Caco-2 (cell line): ENCODE data around the gene ADAT2. TPM values are rescaled to one million over a fixed set of nuclear protein-coding genes. Genes with fewer than 3 reads are reported as not detected.

ENCODE experiments used
- BruUV-seq: library from RNA; stranded (reverse); fragments of 400-500 nt; replicated peaks from 2 replicates; lab custom pipeline; 2021; lab: Mats Ljungman, UMichigan
- CTCF ChIA-PET: fragments of 300-600 bp; sonication (Branson Sonifier 250); formaldehyde crosslinking; loops from one replicate; lab custom pipeline; 2022; ENCODE audit warnings: antibody characterized with exemption; lab: Charles Lee
- POLR2A ChIA-PET: fragments of 300-600 bp; sonication (Branson Sonifier 250); formaldehyde crosslinking; loops from one replicate; lab custom pipeline; 2022; ENCODE audit warnings: antibody characterized with exemption; lab: Charles Lee
- DNase-seq, 2 experiments: peaks; one replicate each; pipeline versions ENCODE4 v3.0.0 to v3.0.0-alpha.2; 2020 to 2022
- H3K27me3 ChIP-seq: replicated peaks from 2 replicates; pipeline ENCODE4 v1.6.0; 2011; ENCODE audit warnings: low read length; ENCODE audit not compliant: control insufficient read depth, insufficient read depth
- H3K36me3 ChIP-seq: 2 replicates; pipeline ENCODE4 v1.5.1; 2011; ENCODE audit warnings: low read length; ENCODE audit not compliant: control insufficient read depth, insufficient read depth
- H3K4me1 ChIP-seq: fragments of 250-450 bp; sonication (Bioruptor Pico); 2 replicates; pipeline ENCODE4 v1.5.1; 2020; ENCODE audit warnings: mild to moderate bottlenecking
- H3K4me3 ChIP-seq: 2 replicates; pipeline ENCODE4 v1.5.1; 2011; ENCODE audit warnings: low read depth, mild to moderate bottlenecking, control low read depth, low read length
- H3K9me3 ChIP-seq: fragments of 250-450 bp; sonication (Bioruptor Pico); 2 replicates; pipeline ENCODE4 v1.5.1; 2020; ENCODE audit warnings: mild to moderate bottlenecking, moderate library complexity
- H3K27ac Mint-ChIP-seq: one replicate; pipeline ENCODE4 v1.8.0; 2022; ENCODE audit warnings: mixed read lengths; ENCODE audit not compliant: unreplicated experiment
- H3K27me3 Mint-ChIP-seq: one replicate; pipeline ENCODE4 v1.8.0; 2022; ENCODE audit warnings: mixed read lengths; ENCODE audit not compliant: insufficient read depth, unreplicated experiment
- H3K36me3 Mint-ChIP-seq: one replicate; pipeline ENCODE4 v1.8.0; 2022; ENCODE audit warnings: mild to moderate bottlenecking, mixed read lengths; ENCODE audit not compliant: insufficient read depth, unreplicated experiment
- H3K4me1 Mint-ChIP-seq: one replicate; pipeline ENCODE4 v1.8.0; 2022; ENCODE audit warnings: low read depth, mixed read lengths; ENCODE audit not compliant: unreplicated experiment
- H3K4me3 Mint-ChIP-seq: one replicate; pipeline ENCODE4 v1.8.0; 2022; ENCODE audit warnings: mild to moderate bottlenecking, moderate library complexity, mixed read lengths; ENCODE audit not compliant: unreplicated experiment
- H3K9me3 Mint-ChIP-seq: one replicate; pipeline ENCODE4 v1.8.0; 2022; ENCODE audit warnings: mixed read lengths; ENCODE audit not compliant: unreplicated experiment
- CTCF ChIP-seq, 2 experiments: fragments of 200-600 bp in 1 of 2; IDR thresholded peaks; 1 replicate in 1 of 2; 2 replicates in 1 of 2; pipeline versions ENCODE4 v1.5.1 to v1.8.0; 2011 to 2022; ENCODE audit warnings: antibody characterized with exemption in 1 of 2, control low read depth in 1 of 2, inconsistent platforms in 1 of 2, low read depth in 1 of 2, low read length in 1 of 2, mild to moderate bottlenecking in 1 of 2, moderate library complexity in 1 of 2; ENCODE audit not compliant: insufficient read depth in 1 of 2, severe bottlenecking in 1 of 2, unreplicated experiment in 1 of 2
- intact Hi-C: fragments of 100-400 bp; cut with micrococcal nuclease; formaldehyde crosslinking; loops from one replicate; pipeline ENCODE4 v1.10.0; 2022; ENCODE audit not compliant: unreplicated experiment
- total RNA-seq: library from RNA; stranded (reverse); gene quantifications from 2 replicates; pipeline ENCODE4 v1.2.3, GENCODE V29; 2022

ADAT2 gene
- total RNA-seq, 1 experiment from 2014 or later, result 12.7 TPM

DNA sequence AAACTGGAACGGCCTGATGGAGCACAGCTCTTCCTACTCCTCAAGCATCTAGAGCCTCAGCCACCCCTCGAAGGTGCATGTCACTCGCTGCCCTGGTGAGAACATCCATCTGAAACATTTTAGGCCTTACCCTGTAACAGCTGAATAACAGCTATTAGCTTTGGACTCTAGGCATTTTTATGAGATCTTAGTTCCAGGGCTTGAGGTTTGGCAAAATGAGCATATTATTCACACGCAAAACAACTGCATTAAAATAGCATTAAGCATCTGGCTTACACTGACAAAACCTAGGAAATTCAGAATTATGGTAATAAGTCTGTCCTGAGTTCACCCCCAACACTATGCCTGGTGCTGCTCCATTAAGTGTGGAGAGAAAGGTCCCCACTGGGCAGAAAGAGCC lies 56.1 kb downstream of the ADAT2 start:
- no TSS peak for BruUV-seq
- Mint-ChIP-seq H3K9me3 (peaks cover 9% of the 10 kb centered on the region), H3K4me3 (no peak overlapping the region), H3K36me3 (no peaks in the 10 kb centered on the region), H3K4me1 (no peaks in the 10 kb centered on the region), H3K27me3 (no peaks in the 10 kb centered on the region), H3K27ac (no peak overlapping the region)
- H3K9me3 ChIP-seq, result no peaks in the 10 kb centered on the region
- no peak for DNase-seq
- no peak for TF ChIP-seq CTCF (IDR thresholded peaks at IDR 0.05; ENCODE audit: insufficient read depth in 1 of 2, low read depth in 1 of 2, low read length in 1 of 2, severe bottlenecking in 1 of 2, unreplicated experiment in 1 of 2)
- peaks cover 25% of the 10 kb centered on the region for H3K4me1 ChIP-seq
- no peak overlapping the region for H3K4me3 ChIP-seq
- intact Hi-C loops, result no loop called here
- no peaks in the 10 kb centered on the region for H3K36me3 ChIP-seq
- ChIA-PET POLR2A (no interaction called here), CTCF (no interaction called here)
- no peaks in the 10 kb centered on the region for H3K27me3 ChIP-seq

DNA sequence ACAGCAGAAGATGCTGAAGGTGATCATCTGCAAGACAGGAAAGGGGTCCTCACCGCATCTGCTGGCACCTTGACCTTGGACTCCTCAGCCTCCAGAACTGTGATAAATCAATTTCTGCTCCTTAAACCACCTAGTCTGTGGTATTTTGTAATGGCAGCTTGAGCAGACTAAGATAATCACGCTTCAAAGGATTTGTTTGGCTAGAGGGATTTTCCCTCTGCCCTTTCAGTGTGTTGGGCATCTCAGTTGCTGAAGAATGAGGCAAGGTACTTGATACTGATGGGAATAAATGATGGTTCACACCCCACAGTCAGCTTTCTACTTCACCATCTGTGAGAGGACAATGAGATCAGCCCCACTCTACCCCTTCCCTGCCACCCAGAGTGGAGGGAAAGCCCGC lies 60.2 kb downstream of the ADAT2 start:
- no peaks in the 10 kb centered on the region for H3K4me1 Mint-ChIP-seq
- no peaks in the 10 kb centered on the region for H3K27me3 Mint-ChIP-seq
- H3K9me3 Mint-ChIP-seq, result peaks cover under 1% of the 10 kb centered on the region
- CTCF ChIA-PET, result no interaction called here
- no peaks in the 10 kb centered on the region for H3K36me3 Mint-ChIP-seq
- intact Hi-C loops, result no loop called here
- Histone ChIP-seq H3K4me3 (no peak overlapping the region), H3K4me1 (no peaks in the 10 kb centered on the region), H3K36me3 (no peaks in the 10 kb centered on the region), H3K9me3 (no peaks in the 10 kb centered on the region), H3K27me3 (no peaks in the 10 kb centered on the region; the same call in 1 of the 2 replicates)
- POLR2A ChIA-PET, result no interaction called here
- no peak for DNase-seq
- BruUV-seq, result no TSS peak
- no peak overlapping the region for H3K4me3 Mint-ChIP-seq
- no peak overlapping the region for H3K27ac Mint-ChIP-seq
- no peak for TF ChIP-seq CTCF (IDR thresholded peaks at IDR 0.05; ENCODE audit: insufficient read depth in 1 of 2, low read depth in 1 of 2, low read length in 1 of 2, severe bottlenecking in 1 of 2, unreplicated experiment in 1 of 2)

DNA sequence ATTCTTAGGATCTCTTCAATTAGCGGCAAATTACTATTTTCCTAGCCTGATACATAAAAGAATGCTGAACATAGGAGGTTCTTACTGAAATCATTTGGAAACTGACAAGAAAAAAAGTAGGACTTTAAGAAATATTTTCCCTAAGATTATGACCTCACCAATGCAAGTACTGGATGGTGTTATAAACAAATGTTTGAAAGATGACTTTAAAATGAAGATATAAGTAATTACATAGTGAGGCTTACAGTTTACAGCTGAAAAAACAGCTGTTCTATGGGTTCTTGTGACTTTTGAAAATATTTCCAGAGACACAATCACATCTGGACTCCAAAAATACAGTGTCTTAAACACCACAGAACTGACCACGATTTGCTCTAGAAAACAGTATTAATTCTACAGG lies 64.9 kb downstream of the ADAT2 start:
- no peak for TF ChIP-seq CTCF (IDR thresholded peaks at IDR 0.05; ENCODE audit: insufficient read depth in 1 of 2, low read depth in 1 of 2, low read length in 1 of 2, severe bottlenecking in 1 of 2, unreplicated experiment in 1 of 2)
- intact Hi-C loops, result no loop called here
- Mint-ChIP-seq H3K27ac (no peak overlapping the region), H3K4me1 (no peaks in the 10 kb centered on the region), H3K4me3 (no peak overlapping the region), H3K36me3 (no peaks in the 10 kb centered on the region), H3K27me3 (peaks cover 2% of the 10 kb centered on the region), H3K9me3 (no peaks in the 10 kb centered on the region)
- H3K9me3 ChIP-seq, result no peaks in the 10 kb centered on the region
- no TSS peak for BruUV-seq
- CTCF ChIA-PET, result interaction anchor here (0.7 kb wide), 1 partner anchor 42 kb away, joined by 3 read pairs; no protein-coding TSS in a partner anchor
- no peaks in the 10 kb centered on the region; the same call in 1 of the 2 replicates for H3K27me3 ChIP-seq
- POLR2A ChIA-PET, result no interaction called here
- H3K36me3 ChIP-seq, result no peaks in the 10 kb centered on the region
- no peak for DNase-seq
- H3K4me3 ChIP-seq, result no peak overlapping the region
- no peaks in the 10 kb centered on the region for H3K4me1 ChIP-seq
